GM15510 (cell line): ENCODE measurements around the gene TYMP.

Source experiments
- POLR2A ChIP-seq: IDR thresholded peaks from 3 replicates; pipeline ENCODE4 v1.6.1; 2011; ENCODE audit warnings: borderline replicate concordance; ENCODE audit not compliant: insufficient read length; ENCODE audit errors: extremely low read depth

Gene TYMP

DNA sequence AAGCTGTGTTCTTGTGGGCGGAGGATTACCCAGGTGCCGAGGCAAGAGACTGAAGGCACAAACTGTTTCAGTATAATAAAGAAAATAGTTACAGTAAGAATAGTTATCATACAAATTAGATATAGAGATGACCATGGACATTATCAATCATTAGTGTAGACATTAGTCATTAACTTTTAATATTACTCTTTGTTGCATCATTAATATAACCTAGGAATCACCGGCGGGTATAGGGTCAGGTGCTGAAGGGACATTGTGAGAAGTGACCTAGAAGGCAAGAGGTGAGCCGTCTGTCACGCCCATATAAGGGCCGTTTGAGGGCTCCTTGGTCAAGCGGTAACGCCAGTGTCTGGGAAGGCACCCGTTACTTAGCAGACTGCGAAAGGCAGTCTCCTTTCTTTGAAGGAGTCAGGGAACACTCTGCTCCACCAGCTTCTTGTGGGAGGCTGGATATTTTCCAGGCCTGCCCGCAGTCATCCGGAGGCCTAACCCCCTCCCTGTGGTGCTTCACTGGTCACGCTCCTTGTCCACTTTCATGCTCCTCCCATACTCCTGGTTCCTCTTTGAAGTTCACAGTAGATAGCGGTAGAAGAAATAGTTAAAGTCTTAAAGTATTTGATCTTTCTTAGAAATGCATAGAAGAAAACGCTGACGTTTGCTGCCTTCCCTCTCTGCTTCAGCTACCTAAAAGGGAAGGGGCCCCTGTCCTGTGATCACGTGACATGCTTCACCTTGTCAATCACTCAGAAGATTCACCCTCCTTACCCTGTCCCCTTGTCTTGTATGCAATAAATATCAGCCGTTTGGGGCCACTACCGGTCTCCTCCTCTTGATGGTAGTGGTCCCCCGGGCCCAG is 4.3 kb upstream of the TYMP start:
- TF ChIP-seq POLR2A, result peak; percentile 31

- no peak for TF ChIP-seq POLR2A
Observed at GRCh38 chr22:50532824-50533796, 3.3 kb upstream of the TYMP start.

DNA sequence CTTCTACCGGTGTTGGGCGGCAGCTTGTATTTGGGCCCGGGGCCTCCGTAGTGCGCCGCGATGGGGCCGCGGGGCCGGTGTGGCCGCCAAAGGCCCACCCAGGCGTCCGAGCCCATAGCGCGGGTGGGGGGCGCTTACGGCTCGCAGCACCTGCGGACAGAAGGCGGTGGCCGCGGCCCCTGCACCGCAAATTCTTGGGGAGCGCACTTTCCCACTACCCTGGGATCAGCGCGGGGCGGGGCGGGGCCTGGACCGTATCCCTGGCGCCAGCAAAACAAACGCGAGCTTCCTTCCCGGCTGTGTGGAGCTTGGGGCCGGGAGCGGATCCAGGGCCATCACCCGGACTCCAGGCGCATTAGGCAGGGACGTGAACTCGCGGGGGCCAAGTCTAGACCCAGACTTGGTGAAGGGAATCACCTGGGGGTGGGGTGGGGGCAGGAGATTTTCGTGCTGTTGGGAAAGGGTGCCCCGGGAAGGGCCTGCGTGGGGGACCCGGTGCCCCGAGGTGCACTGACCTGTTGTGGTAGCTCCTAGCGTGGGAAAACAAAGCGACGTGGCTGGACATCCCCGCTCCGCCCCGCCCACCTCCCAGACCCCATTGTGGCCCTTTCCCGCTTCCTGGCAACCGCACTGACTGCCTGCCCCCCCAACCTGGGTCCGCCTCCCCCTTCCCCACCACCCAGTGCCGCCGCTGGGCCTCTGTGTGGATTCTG is 2.3 kb upstream of the TYMP start:
- peak; percentile 55 for TF ChIP-seq POLR2A

DNA sequence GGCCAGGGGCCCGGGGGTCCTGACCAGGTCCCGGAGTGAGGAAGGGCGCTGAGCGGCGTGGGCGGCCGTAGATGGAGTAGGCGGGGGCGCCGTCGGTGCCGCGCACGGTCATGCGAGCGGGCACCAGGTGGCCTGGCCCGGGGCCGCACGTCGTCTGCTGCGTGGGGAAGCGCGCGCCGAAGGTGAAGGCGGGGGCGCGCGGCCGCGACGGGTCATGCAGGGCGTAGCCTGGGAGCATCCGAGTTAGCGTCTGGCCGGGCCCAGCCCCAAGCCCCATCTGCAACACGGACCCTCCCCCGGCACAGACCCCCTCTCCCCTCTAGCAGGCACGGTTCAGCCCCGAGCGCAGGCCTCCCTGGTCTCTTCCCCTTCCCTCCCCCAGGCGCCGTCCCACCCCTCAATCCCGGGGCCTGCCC is 1.7 kb upstream of the TYMP start:
- TF ChIP-seq POLR2A, result peak; percentile 80

DNA sequence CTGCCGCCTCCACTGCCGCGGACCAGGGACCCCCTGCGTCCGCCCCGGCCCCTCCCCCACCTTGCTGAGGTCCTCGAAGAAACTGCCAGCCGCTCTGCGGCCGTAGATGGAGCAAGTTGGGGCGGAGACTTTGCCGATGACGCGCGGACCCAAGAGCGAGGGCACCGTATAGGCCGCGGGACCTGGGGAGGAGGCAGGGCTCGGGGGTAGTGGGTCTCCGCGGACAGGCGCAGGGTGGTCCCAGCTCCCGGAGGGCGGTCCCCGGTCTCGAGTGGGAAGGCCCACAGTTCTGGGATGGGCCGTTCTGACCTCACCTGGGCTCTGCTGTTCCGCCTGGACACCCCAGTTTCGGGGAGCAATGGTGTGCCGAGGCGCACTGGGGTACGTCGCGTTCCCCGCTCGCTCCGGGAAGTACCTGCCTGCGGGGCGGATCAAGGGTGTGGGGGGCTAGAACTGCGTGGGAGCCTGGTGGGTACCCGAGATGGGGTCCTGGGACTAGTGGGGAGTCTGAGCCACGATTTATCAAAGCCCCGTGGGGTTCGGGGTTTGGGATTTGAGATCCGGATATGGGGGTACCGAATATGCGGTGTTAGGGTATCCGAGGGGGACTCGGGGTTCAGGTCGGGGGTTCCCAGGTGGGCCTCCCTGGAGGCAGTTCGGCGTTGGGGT is 1.2 kb upstream of the TYMP start:
- TF ChIP-seq POLR2A, result peak; percentile 79

DNA sequence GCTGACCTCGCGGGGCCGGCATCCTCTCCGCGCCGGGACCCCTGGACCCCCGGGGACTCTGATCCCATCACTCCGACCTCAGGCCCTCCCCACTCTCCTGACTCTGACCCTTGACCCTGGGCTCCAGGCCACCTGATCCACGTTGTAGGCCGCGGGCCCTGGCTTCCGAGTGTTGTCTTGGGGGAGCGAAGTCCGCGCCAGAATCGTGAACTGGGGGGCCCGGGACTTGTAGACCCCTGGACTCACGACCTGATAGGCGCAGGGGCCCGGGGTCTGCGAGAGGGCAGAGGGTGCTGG is 716 bp upstream of the TYMP start:
- TF ChIP-seq POLR2A, result no peak

DNA sequence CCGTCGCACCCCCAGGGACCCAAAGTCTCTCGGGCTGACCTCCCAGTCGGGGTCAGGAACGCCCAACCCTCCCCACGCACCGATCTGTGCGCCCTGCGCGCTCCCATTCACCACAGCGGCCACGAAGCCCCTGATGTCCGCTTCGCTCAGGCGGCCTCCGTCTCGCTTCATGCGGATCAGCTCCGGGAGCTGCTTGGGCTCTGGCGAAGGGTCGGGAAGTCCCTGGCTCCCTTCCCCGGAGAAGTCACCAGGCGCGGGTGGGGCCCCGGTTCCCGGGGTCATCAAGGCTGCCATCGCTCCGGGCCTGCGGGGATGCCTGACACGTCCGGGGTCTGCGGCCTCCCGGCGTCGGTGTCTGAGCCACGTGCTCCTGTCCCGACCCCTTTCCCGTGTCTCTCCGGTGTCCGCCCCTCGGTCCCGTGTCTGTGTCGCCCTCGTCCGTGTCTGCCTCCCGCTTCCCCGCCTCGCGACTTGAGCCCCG is 356 bp downstream of the TYMP start:
- TF ChIP-seq POLR2A, result peak; percentile 1

GRCh38 chr22:50528682-50529415 is 963 bp downstream of the TYMP start:
- peak; percentile 27 for TF ChIP-seq POLR2A

GRCh38 chr22:50527921-50528681 is 1.7 kb downstream of the TYMP start:
- peak; percentile 7 for TF ChIP-seq POLR2A

DNA sequence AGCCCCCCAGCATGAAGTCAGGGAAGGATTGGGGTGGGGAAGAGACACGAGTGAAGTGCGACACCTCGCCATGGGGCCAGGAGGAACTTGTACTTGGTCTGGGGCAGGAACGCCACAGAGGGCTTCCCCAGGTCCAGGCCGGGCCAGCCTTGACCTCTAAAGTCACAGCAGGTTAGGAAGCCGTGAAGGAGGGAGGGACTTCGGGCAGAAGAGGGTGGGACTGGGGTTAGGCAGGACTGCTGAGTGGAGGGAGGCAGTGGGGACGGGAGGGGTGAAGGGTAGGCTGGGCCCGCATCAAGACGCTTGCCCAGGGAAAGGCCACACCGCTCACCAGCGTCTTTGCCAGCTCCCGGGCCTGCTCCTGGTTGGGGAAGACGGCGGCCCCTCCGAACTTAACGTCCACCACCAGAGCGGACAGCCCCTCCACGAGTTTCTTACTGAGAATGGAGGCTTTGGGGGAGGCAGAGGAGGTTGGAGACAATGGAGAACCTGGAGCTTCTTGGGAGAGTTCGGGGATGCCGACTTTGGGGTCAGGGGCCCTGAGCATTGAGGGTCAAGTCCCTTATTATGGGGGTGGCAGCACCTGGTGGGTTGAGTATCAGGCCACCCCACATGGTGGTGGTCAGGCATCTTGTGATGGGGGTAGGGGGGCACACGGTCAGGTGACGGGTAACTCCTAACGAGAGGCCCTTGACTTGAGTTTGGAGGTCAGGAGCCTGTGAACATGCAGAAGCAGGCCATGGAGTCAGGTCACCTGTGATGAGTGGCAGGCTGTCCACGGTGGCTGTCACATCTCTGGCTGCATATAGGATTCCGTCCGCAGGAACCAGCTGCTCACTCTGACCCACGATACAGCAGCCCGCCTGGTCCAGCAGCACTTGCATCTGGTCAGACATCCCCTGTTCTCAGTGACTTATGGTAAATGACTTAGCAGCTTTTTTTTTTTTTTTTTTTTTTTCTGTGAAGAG is 2.7 kb downstream of the TYMP start:
- TF ChIP-seq POLR2A, result peak; percentile 59

- TF ChIP-seq POLR2A, result peak; percentile 15
Observed at GRCh38 chr22:50526108-50526833, 3.5 kb downstream of the TYMP start.
